Dermis microvascular lymphatic vessel endothelial cell (primary cell): Measurements from ENCODE around the gene ASMTL. TPM values are rescaled to one million over a fixed set of nuclear protein-coding genes. Genes with fewer than 3 reads are reported as not detected.
"Not testable (repeated sequence)": the region's sequence is repeated elsewhere in the genome, so short reads cannot be mapped to it uniquely, and the experiment has no call there.

Experiments used
- DNase-seq, 2 donors: peaks; one replicate each; pipeline versions ENCODE4 v3.0.0 to v3.0.0-alpha.2; 2010; ENCODE audit warnings: low read depth in 2 of 2
- total RNA-seq: library from RNA; depleted of rRNA; stranded (reverse); fragments of >200 nt; gene quantifications from 2 replicates; pipeline ENCODE4 v1.2.1, GENCODE V29; 2014

Gene ASMTL
- total RNA-seq, 1 donor from 2014 or later, result 9.4 TPM

- DNase-seq, result no peak
Observed at GRCh38 chrX:1435241-1435895, 17.3 kb downstream of the ASMTL start.

- no peak for DNase-seq
Observed at GRCh38 chrX:1434871-1435240, 17.9 kb downstream of the ASMTL start.

GRCh38 chrX:1433646-1434357, 18.9 kb downstream of the ASMTL start:
- no peak for DNase-seq

- no peak for DNase-seq
Observed at GRCh38 chrX:1430451-1430850, 22.3 kb downstream of the ASMTL start.

- no peak for DNase-seq
Observed at GRCh38 chrX:1427756-1428155, 25.0 kb downstream of the ASMTL start.

- DNase-seq, result not testable (repeated sequence)
Observed at GRCh38 chrX:1426321-1426720, 26.4 kb downstream of the ASMTL start.

GRCh38 chrX:1425381-1425780, 27.3 kb downstream of the ASMTL start:
- no peak for DNase-seq

- DNase-seq, result no peak
Observed at GRCh38 chrX:1424147-1424851, 28.4 kb downstream of the ASMTL start.

GRCh38 chrX:1423215-1423614, 29.5 kb downstream of the ASMTL start:
- DNase-seq, result no peak

GRCh38 chrX:1422135-1422465, 30.6 kb downstream of the ASMTL start:
- DNase-seq, result no peak

- DNase-seq, result no peak
Observed at GRCh38 chrX:1421433-1422134, 31.1 kb downstream of the ASMTL start.

- no peak for DNase-seq
Observed at GRCh38 chrX:1420371-1420770, 32.3 kb downstream of the ASMTL start.

- DNase-seq, result no peak
Observed at GRCh38 chrX:1419545-1420355, 33.0 kb downstream of the ASMTL start.

- DNase-seq, result no peak
Observed at GRCh38 chrX:1418901-1419544, 33.7 kb downstream of the ASMTL start.

GRCh38 chrX:1417921-1418771, 34.6 kb downstream of the ASMTL start:
- no peak for DNase-seq

GRCh38 chrX:1416965-1417760, 35.5 kb downstream of the ASMTL start:
- no peak for DNase-seq

GRCh38 chrX:1416327-1416784, 36.4 kb downstream of the ASMTL start:
- no peak for DNase-seq

GRCh38 chrX:1412551-1413161, 40.1 kb downstream of the ASMTL start:
- DNase-seq, result no peak

- no peak for DNase-seq
Observed at GRCh38 chrX:1411326-1411725, 41.4 kb downstream of the ASMTL start.
